Immature natural killer cell (primary cell): ENCODE measurements around the gene ZNF593. TPM values are rescaled to one million over a fixed set of nuclear protein-coding genes. Genes with fewer than 3 reads are reported as not detected.

Experiments used
- DNase-seq, 3 donors: peaks; one replicate each; pipeline ENCODE4 v3.0.0; 2022; ENCODE audit warnings: mixed read lengths in 1 of 3
- H3K27ac Mint-ChIP-seq, 6 donors: one replicate each; pipeline ENCODE4 v1.8.0; 2020; ENCODE audit warnings: mixed read lengths in 6 of 6, mild to moderate bottlenecking in 5 of 6, inconsistent platforms in 4 of 6, moderate library complexity in 3 of 6
- H3K27me3 Mint-ChIP-seq, 3 donors: one replicate each; pipeline ENCODE4 v1.8.0; 2020 to 2021; ENCODE audit warnings: low read depth in 3 of 3, mild to moderate bottlenecking in 3 of 3, mixed read lengths in 3 of 3, moderate library complexity in 3 of 3, inconsistent platforms in 1 of 3
- H3K36me3 Mint-ChIP-seq, 3 donors: one replicate each; pipeline ENCODE4 v1.8.0; 2020; ENCODE audit warnings: mixed read lengths in 3 of 3, inconsistent platforms in 2 of 3, mild to moderate bottlenecking in 2 of 3
- H3K4me1 Mint-ChIP-seq, 2 donors: one replicate each; pipeline ENCODE4 v1.8.0; 2020; ENCODE audit warnings: inconsistent platforms in 2 of 2, mild to moderate bottlenecking in 2 of 2, mixed read lengths in 2 of 2, moderate library complexity in 1 of 2
- H3K4me3 Mint-ChIP-seq, 5 donors: one replicate each; pipeline ENCODE4 v1.8.0; 2020; ENCODE audit warnings: mild to moderate bottlenecking in 5 of 5, mixed read lengths in 5 of 5, inconsistent platforms in 3 of 5, moderate library complexity in 3 of 5
- H3K9me3 Mint-ChIP-seq, 6 donors: one replicate each; pipeline ENCODE4 v1.8.0; 2020; ENCODE audit warnings: mild to moderate bottlenecking in 6 of 6, mixed read lengths in 6 of 6, inconsistent platforms in 4 of 6, moderate library complexity in 3 of 6
- polyA plus RNA-seq, 3 donors: library from polyadenylated mRNA; unstranded; fragments of 300-500 nt; fragmentation: Illumina TruSeq; gene quantifications; one replicate each; pipeline ENCODE4 v1.2.3, GENCODE V29; 2021

ZNF593 gene
- polyA plus RNA-seq, 3 donors from 2014 or later: 11.3 to 31.4 (median 27.1) TPM

GRCh38 chr1:26132128-26132833, 37.4 kb upstream of the ZNF593 start:
- H3K27me3 Mint-ChIP-seq: peaks cover 0 to 32% (median 13%) of the 10 kb centered on the region in 3 donors
- H3K4me1 Mint-ChIP-seq: peaks cover 8 to 11% of the 10 kb centered on the region in 2 donors
- H3K4me3 Mint-ChIP-seq: no peak overlapping the region
- H3K36me3 Mint-ChIP-seq: peaks cover 0 to 3% (median 0%) of the 10 kb centered on the region in 3 donors
- no peaks in the 10 kb centered on the region for H3K9me3 Mint-ChIP-seq
- no peak for DNase-seq
- no peak overlapping the region for H3K27ac Mint-ChIP-seq

- Mint-ChIP-seq H3K36me3 (peaks cover 0 to 3% (median 0%) of the 10 kb centered on the region in 3 donors), H3K4me3 (no peak overlapping the region), H3K27ac (no peak overlapping the region), H3K4me1 (peaks cover 3 to 5% of the 10 kb centered on the region in 2 donors), H3K9me3 (no peaks in the 10 kb centered on the region), H3K27me3 (peaks cover 0 to 27% (median 8%) of the 10 kb centered on the region in 3 donors)
- no peak for DNase-seq
Observed at GRCh38 chr1:26132834-26133167, 36.9 kb upstream of the ZNF593 start.

DNA sequence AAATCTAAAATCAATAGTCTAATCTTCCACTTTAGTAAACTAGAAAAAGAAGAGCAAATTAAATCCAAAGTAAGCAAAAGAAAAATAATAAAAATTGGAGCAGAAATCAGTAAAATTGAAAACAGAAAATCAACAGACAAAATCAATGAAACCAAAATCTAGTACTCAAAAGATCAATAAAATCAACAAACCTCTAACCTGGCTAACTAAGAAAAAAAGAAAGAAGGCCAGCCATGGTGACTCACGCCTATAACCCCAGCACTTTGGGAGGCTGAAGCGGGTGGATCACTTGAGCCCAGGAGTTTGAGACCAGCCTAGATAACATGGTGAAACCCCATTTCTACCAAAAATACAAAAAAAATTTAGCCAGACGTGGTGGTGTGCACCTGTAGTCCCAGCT, 35.2 kb upstream of the ZNF593 start:
- Mint-ChIP-seq H3K4me1 (no peaks in the 10 kb centered on the region), H3K36me3 (peaks cover 0 to 3% (median 0%) of the 10 kb centered on the region in 3 donors), H3K27ac (no peak overlapping the region), H3K9me3 (no peaks in the 10 kb centered on the region), H3K4me3 (no peak overlapping the region), H3K27me3 (peaks cover 2 to 20% (median 3%) of the 10 kb centered on the region in 3 donors)
- DNase-seq: no peak

- H3K4me3 Mint-ChIP-seq: no peak overlapping the region
Observed at GRCh38 chr1:26138974-26139558, 30.6 kb upstream of the ZNF593 start.

DNA sequence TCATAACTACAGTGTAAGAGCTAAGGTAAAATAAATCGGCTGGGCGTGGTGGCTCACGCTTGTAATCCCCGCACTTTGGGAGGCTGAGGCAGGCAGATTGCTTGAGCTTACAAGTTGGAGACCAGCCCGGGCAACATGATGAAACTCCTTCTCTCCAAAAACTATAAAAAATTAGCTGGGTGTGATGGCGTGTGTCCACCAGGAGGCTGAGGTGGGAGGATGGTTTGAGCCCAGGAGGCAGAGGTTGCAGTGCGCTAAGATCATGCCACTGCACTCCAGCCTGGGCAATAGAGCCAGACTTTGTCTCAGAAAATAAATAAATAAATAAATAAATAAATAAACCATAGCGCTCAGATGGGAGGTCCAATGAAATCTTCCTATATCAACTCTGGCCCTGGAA, 27.5 kb upstream of the ZNF593 start:
- Mint-ChIP-seq H3K36me3 (no peaks in the 10 kb centered on the region), H3K27me3 (peaks cover 7 to 18% (median 8%) of the 10 kb centered on the region in 3 donors), H3K4me3 (no peak overlapping the region), H3K9me3 (no peaks in the 10 kb centered on the region), H3K4me1 (peaks cover 0 to 8% of the 10 kb centered on the region in 2 donors), H3K27ac (no peak overlapping the region)
- no peak for DNase-seq

More at GRCh38 chr1:26138974-26139558, 30.6 kb upstream of the ZNF593 start:
- H3K27ac Mint-ChIP-seq: no peak overlapping the region
- no peak for DNase-seq
- H3K27me3 Mint-ChIP-seq: peaks cover 0 to 13% (median 8%) of the 10 kb centered on the region in 3 donors
- no peaks in the 10 kb centered on the region for H3K4me1 Mint-ChIP-seq
- H3K9me3 Mint-ChIP-seq: no peaks in the 10 kb centered on the region
- H3K36me3 Mint-ChIP-seq: peaks cover 0 to 3% (median 0%) of the 10 kb centered on the region in 3 donors

GRCh38 chr1:26145041-26145959, 24.4 kb upstream of the ZNF593 start:
- Mint-ChIP-seq H3K27me3 (peaks cover 7 to 18% (median 16%) of the 10 kb centered on the region in 3 donors), H3K4me3 (no peak overlapping the region), H3K27ac (peak overlapping the region in 1 of 6 donors; percentile 11), H3K36me3 (no peaks in the 10 kb centered on the region), H3K9me3 (no peaks in the 10 kb centered on the region), H3K4me1 (peaks cover 0 to 8% of the 10 kb centered on the region in 2 donors)
- DNase-seq: peak; percentile 66 to 73 (median 68)

DNA sequence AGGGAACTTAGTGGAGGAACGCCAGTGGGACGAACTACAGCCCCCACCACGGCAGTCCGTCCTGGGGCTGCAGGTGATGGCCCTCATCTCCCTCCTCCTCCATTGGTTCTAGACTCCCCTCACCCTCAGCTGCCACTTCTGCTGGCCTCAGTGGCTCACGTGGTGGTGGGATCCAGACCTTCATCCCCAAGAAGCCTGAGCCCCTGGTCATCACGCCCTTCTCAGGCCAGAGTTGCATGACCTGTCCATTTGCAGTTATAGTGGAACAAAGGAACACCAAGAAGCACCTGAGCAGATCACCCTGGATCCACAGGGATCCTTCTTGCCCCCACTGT, 23.8 kb upstream of the ZNF593 start:
- H3K4me3 Mint-ChIP-seq: no peak overlapping the region
- H3K27ac Mint-ChIP-seq: no peak overlapping the region
- no peaks in the 10 kb centered on the region for H3K9me3 Mint-ChIP-seq
- peaks cover 0 to 8% of the 10 kb centered on the region in 2 donors for H3K4me1 Mint-ChIP-seq
- peaks cover 5 to 18% (median 16%) of the 10 kb centered on the region in 3 donors for H3K27me3 Mint-ChIP-seq
- DNase-seq: no peak
- H3K36me3 Mint-ChIP-seq: no peaks in the 10 kb centered on the region

GRCh38 chr1:26148887-26149286, 20.8 kb upstream of the ZNF593 start:
- Mint-ChIP-seq H3K4me1 (peaks cover 0 to 8% of the 10 kb centered on the region in 2 donors), H3K9me3 (no peaks in the 10 kb centered on the region), H3K27me3 (peaks cover 6 to 20% (median 8%) of the 10 kb centered on the region in 3 donors), H3K27ac (no peak overlapping the region), H3K4me3 (no peak overlapping the region), H3K36me3 (no peaks in the 10 kb centered on the region)
- no peak for DNase-seq

- no peak overlapping the region for H3K27ac Mint-ChIP-seq
Observed at GRCh38 chr1:26153966-26154532, 15.7 kb upstream of the ZNF593 start.

DNA sequence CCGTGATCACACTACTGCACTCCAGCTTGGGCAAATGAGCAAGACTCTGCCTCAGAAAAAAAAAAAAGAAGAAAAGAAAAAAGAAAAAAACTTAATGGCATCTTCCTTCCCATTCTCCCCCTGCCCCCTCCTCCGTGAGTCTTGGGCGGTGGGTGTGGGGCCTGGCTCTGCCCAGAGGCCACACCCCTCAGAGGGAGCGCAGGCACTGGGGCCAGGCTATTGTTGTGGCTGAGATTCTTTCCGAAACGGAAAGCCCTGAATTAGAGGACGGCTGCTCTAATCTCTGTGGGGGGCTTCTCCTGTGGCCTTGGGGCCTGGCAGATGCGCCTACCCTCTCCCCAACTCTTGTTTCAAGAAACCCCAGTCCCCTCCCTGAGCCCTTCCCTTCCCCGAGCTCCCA, 15.0 kb upstream of the ZNF593 start:
- Mint-ChIP-seq H3K27ac (no peak overlapping the region), H3K36me3 (no peaks in the 10 kb centered on the region), H3K4me3 (no peak overlapping the region), H3K9me3 (peaks cover 0 to 1% (median 0%) of the 10 kb centered on the region in 6 donors), H3K27me3 (peaks cover 12 to 15% (median 12%) of the 10 kb centered on the region in 3 donors), H3K4me1 (peaks cover 0 to 2% of the 10 kb centered on the region in 2 donors)
- no peak for DNase-seq

More at GRCh38 chr1:26153966-26154532, 15.7 kb upstream of the ZNF593 start:
- Mint-ChIP-seq H3K4me1 (peaks cover 0 to 2% of the 10 kb centered on the region in 2 donors), H3K36me3 (no peaks in the 10 kb centered on the region), H3K9me3 (no peaks in the 10 kb centered on the region), H3K4me3 (no peak overlapping the region), H3K27me3 (peaks cover 9 to 15% (median 12%) of the 10 kb centered on the region in 3 donors)
- no peak for DNase-seq

- no peak for DNase-seq
- peaks cover 14 to 16% (median 15%) of the 10 kb centered on the region in 3 donors for H3K27me3 Mint-ChIP-seq
Observed at GRCh38 chr1:26155370-26156284, 14.1 kb upstream of the ZNF593 start.

DNA sequence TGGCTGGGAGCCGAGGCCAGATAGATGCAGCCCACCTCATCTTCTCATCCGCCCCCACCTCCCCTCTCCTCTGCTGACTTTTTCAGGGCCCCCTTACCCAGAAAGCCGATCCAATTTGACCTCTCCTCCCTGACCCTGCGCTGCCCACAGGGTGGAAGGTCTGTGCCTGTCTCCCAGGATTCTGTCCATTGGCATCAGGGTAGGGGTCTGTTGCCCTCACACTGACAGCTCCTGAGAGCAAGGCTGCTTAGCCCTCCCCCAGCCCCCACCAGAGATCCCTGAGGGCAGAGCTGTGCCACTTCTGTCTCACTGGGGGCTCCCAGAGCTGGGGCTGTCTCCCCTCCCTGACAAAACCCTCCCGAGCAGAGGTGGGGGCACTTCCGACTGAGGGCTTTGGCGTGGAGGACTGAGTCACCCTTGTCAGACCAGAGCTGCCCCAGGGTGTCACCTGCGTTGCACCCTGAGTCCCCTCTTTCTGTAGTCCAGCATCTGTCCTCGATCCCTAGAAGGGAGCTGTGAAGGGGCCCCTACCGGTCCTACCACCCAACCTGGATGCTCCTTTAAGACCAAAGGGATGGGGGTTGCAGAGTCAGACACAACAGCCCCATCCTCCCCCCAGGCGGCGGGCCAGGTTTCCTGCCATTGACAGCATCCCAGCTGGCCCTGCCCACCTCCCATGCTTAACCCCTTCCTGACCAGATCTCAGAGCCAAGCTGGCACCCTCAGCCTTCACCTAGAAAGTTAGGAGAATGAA, 13.2 kb upstream of the ZNF593 start:
- Mint-ChIP-seq H3K27me3 (peaks cover 14 to 18% (median 17%) of the 10 kb centered on the region in 3 donors), H3K9me3 (peaks cover 0 to 2% (median 0%) of the 10 kb centered on the region in 6 donors), H3K4me3 (no peak overlapping the region), H3K27ac (no peak overlapping the region), H3K4me1 (peaks cover 0 to 2% of the 10 kb centered on the region in 2 donors), H3K36me3 (no peaks in the 10 kb centered on the region)
- DNase-seq: no peak

More at GRCh38 chr1:26155370-26156284, 14.1 kb upstream of the ZNF593 start:
- H3K36me3 Mint-ChIP-seq: no peaks in the 10 kb centered on the region
- no peak overlapping the region for H3K4me3 Mint-ChIP-seq
- peaks cover 0 to 2% (median 0%) of the 10 kb centered on the region in 6 donors for H3K9me3 Mint-ChIP-seq
- no peak overlapping the region for H3K27ac Mint-ChIP-seq
- peaks cover 0 to 2% of the 10 kb centered on the region in 2 donors for H3K4me1 Mint-ChIP-seq
